HEK293 (cell line): ENCODE measurements around the gene IGSF1.

ENCODE experiments used
- GLIS1 ChIP-seq: fragments of 450-650 bp; formaldehyde crosslinking; IDR thresholded peaks from 2 replicates; pipeline ENCODE4 v1.5.1; 2016; ENCODE audit warnings: missing biosample characterization, missing genetic modification characterization
- HOXD13 ChIP-seq: sonication (generic); formaldehyde crosslinking; IDR thresholded peaks from 2 replicates; pipeline ENCODE4 v1.8.0; 2022; ENCODE audit warnings: missing genetic modification reagents, borderline replicate concordance
- OSR2 ChIP-seq: fragments of 450-650 bp; formaldehyde crosslinking; IDR thresholded peaks from 2 replicates; pipeline ENCODE4 v1.5.1; 2016; ENCODE audit warnings: missing biosample characterization, missing genetic modification characterization
- PRDM1 ChIP-seq: fragments of 450-650 bp; formaldehyde crosslinking; IDR thresholded peaks from 2 replicates; pipeline ENCODE4; 2016; ENCODE audit warnings: missing biosample characterization, missing genetic modification characterization
- ZNF274 ChIP-seq, 2 experiments: fragments of 200-500 bp in 1 of 2; fragments of 450-650 bp in 1 of 2; sonication (Bioruptor generic) in 1 of 2; formaldehyde crosslinking in 1 of 2; IDR thresholded peaks; 2 replicates each; pipeline versions ENCODE4 v1.5.1 to v1.6.1; 2014 to 2016; ENCODE audit warnings: borderline replicate concordance in 1 of 2, inconsistent platforms in 1 of 2, low read length in 1 of 2, missing biosample characterization in 1 of 2, missing genetic modification characterization in 1 of 2
- ZNF335 ChIP-seq: fragments of 450-650 bp; formaldehyde crosslinking; conservative IDR thresholded peaks from 2 replicates; pipeline ENCODE4 v1.5.1; 2016; ENCODE audit warnings: missing biosample characterization, missing genetic modification characterization
- ZNF837 ChIP-seq: fragments of 450-650 bp; formaldehyde crosslinking; IDR thresholded peaks from 2 replicates; pipeline ENCODE4 v1.5.1; 2016; ENCODE audit warnings: missing biosample characterization, missing genetic modification characterization
- TF ChIP-seq, protein P1 (sequence below): fragments of 450-650 bp; formaldehyde crosslinking; IDR thresholded peaks from 2 replicates; pipeline ENCODE4 v1.5.1; 2016; ENCODE audit warnings: missing biosample characterization, missing genetic modification characterization
- TF ChIP-seq, protein P2 (sequence below): fragments of 450-650 bp; formaldehyde crosslinking; optimal IDR thresholded peaks from 2 replicates; pipeline ENCODE3; 2016; ENCODE audit warnings: missing biosample characterization, mild to moderate bottlenecking, missing genetic modification characterization

DNA sequence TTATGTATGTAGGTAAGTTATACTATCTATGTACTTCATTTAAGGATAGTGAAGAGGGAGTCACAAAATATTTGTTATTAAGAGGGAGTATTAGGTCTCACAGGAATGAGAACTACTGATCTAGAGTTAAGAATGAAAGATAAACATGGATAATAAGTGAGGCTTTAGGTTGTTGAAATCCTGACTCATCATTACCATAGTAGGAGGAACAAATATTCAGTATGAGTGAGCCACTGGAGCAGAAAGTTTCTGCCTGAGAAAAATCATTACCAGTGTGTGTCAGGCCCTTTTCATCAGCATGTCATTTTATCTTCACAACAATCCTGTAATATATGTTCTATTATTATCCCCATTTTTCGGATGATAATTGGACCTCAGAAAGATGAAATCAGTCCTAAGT is 27.2 kb upstream of the IGSF1 start:
- TF ChIP-seq OSR2 (no peak), ZNF837 (tag by site-specific recombination) (no peak), HOXD13 (CRISPR knock-in tag) (no peak), GLIS1 (tag by site-specific recombination) (no peak), ZNF274 (IDR thresholded peaks at IDR 0.05; ENCODE audit: low read length) (no peak), ZNF274 (tag by site-specific recombination; IDR thresholded peaks at IDR 0.05; ENCODE audit: borderline replicate concordance) (no peak), PRDM1 (tag by site-specific recombination) (no peak), ZNF335 (tag by site-specific recombination) (no peak)
- TF ChIP-seq, protein P1, sequence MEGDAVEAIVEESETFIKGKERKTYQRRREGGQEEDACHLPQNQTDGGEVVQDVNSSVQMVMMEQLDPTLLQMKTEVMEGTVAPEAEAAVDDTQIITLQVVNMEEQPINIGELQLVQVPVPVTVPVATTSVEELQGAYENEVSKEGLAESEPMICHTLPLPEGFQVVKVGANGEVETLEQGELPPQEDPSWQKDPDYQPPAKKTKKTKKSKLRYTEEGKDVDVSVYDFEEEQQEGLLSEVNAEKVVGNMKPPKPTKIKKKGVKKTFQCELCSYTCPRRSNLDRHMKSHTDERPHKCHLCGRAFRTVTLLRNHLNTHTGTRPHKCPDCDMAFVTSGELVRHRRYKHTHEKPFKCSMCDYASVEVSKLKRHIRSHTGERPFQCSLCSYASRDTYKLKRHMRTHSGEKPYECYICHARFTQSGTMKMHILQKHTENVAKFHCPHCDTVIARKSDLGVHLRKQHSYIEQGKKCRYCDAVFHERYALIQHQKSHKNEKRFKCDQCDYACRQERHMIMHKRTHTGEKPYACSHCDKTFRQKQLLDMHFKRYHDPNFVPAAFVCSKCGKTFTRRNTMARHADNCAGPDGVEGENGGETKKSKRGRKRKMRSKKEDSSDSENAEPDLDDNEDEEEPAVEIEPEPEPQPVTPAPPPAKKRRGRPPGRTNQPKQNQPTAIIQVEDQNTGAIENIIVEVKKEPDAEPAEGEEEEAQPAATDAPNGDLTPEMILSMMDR (tag by site-specific recombination) = no peak
- TF ChIP-seq, protein P2, sequence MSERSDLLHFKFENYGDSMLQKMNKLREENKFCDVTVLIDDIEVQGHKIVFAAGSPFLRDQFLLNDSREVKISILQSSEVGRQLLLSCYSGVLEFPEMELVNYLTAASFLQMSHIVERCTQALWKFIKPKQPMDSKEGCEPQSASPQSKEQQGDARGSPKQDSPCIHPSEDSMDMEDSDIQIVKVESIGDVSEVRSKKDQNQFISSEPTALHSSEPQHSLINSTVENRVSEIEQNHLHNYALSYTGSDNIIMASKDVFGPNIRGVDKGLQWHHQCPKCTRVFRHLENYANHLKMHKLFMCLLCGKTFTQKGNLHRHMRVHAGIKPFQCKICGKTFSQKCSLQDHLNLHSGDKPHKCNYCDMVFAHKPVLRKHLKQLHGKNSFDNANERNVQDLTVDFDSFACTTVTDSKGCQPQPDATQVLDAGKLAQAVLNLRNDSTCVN (tag by site-specific recombination) = no peak
